ENCODE results near the gene ASPG.
A peak's percentile ranks its signal among the peaks of the same experiment; 100 is the strongest.

The ASPG gene

GRCh38 chr14:104099096-104100041, 13.9 kb downstream of the ASPG start:
- in situ Hi-C loops (cut with HindIII; ENCODE audit: low pct_unique_long_range_greater_than_20kb, low sequenced_read_pairs), result no loop called here
- TF ChIP-seq JUND (IDR thresholded peaks at IDR 0.05; ENCODE audit: low read depth), result no peak
- DNase-seq (ENCODE audit: low read depth in 1 of 2, low spot score in 1 of 2), result no peak

GRCh38 chr14:104100171-104101085, 14.9 kb downstream of the ASPG start:
- in situ Hi-C loops (cut with HindIII; ENCODE audit: low pct_unique_long_range_greater_than_20kb, low sequenced_read_pairs), result no loop called here
- no peak for DNase-seq (ENCODE audit: low read depth in 1 of 2, low spot score in 1 of 2)
- TF ChIP-seq JUND (IDR thresholded peaks at IDR 0.05; ENCODE audit: low read depth), result no peak

- no peak for TF ChIP-seq JUND (IDR thresholded peaks at IDR 0.05; ENCODE audit: low read depth)
- DNase-seq (ENCODE audit: low read depth in 1 of 2, low spot score in 1 of 2), result no peak
- in situ Hi-C loops (cut with HindIII; ENCODE audit: low pct_unique_long_range_greater_than_20kb, low sequenced_read_pairs), result no loop called here
Measured at GRCh38 chr14:104101086-104101621, 15.7 kb downstream of the ASPG start.

- no peak for TF ChIP-seq JUND (IDR thresholded peaks at IDR 0.05; ENCODE audit: low read depth)
- no peak for DNase-seq (ENCODE audit: low read depth in 1 of 2, low spot score in 1 of 2)
- in situ Hi-C loops (cut with HindIII; ENCODE audit: low pct_unique_long_range_greater_than_20kb, low sequenced_read_pairs), result no loop called here
Measured at GRCh38 chr14:104101651-104102281, 16.3 kb downstream of the ASPG start.

- DNase-seq (ENCODE audit: low read depth in 1 of 2, low spot score in 1 of 2), result no peak
- in situ Hi-C loops (cut with HindIII; ENCODE audit: low pct_unique_long_range_greater_than_20kb, low sequenced_read_pairs), result no loop called here
- TF ChIP-seq JUND (IDR thresholded peaks at IDR 0.05; ENCODE audit: low read depth), result no peak
Measured at GRCh38 chr14:104102282-104102914, 16.9 kb downstream of the ASPG start.

- TF ChIP-seq JUND (IDR thresholded peaks at IDR 0.05; ENCODE audit: low read depth), result no peak
- no peak for DNase-seq (ENCODE audit: low read depth in 1 of 2, low spot score in 1 of 2)
- in situ Hi-C loops (cut with HindIII; ENCODE audit: low pct_unique_long_range_greater_than_20kb, low sequenced_read_pairs), result no loop called here
Measured at GRCh38 chr14:104103061-104103445, 17.6 kb downstream of the ASPG start.

GRCh38 chr14:104103446-104104075, 18.1 kb downstream of the ASPG start:
- in situ Hi-C loops (cut with HindIII; ENCODE audit: low pct_unique_long_range_greater_than_20kb, low sequenced_read_pairs), result no loop called here
- no peak for DNase-seq (ENCODE audit: low read depth in 1 of 2, low spot score in 1 of 2)

GRCh38 chr14:104104076-104104901, 18.8 kb downstream of the ASPG start:
- DNase-seq (ENCODE audit: low read depth in 1 of 2, low spot score in 1 of 2), result no peak
- in situ Hi-C loops (cut with HindIII; ENCODE audit: low pct_unique_long_range_greater_than_20kb, low sequenced_read_pairs), result no loop called here
- no peak for TF ChIP-seq JUND (IDR thresholded peaks at IDR 0.05; ENCODE audit: low read depth)

More at GRCh38 chr14:104103446-104104075, 18.1 kb downstream of the ASPG start:
- TF ChIP-seq JUND (IDR thresholded peaks at IDR 0.05; ENCODE audit: low read depth), result no peak

- no peak for TF ChIP-seq JUND (IDR thresholded peaks at IDR 0.05; ENCODE audit: low read depth)
Measured at GRCh38 chr14:104105071-104105821, 19.7 kb downstream of the ASPG start.

GRCh38 chr14:104105822-104106470, 20.4 kb downstream of the ASPG start:
- in situ Hi-C loops (cut with HindIII; ENCODE audit: low pct_unique_long_range_greater_than_20kb, low sequenced_read_pairs), result no loop called here
- TF ChIP-seq JUND (IDR thresholded peaks at IDR 0.05; ENCODE audit: low read depth), result no peak
- no peak for DNase-seq (ENCODE audit: low read depth in 1 of 2, low spot score in 1 of 2)

More at GRCh38 chr14:104105071-104105821, 19.7 kb downstream of the ASPG start:
- peak in 1 of 2 experiments; percentile 30 for DNase-seq (ENCODE audit: low read depth in 1 of 2, low spot score in 1 of 2)
- in situ Hi-C loops (cut with HindIII; ENCODE audit: low pct_unique_long_range_greater_than_20kb, low sequenced_read_pairs), result no loop called here
